SK-N-MC (cell line): ENCODE measurements around the gene KIAA1958.

Experiments used
- EZH2 ChIP-seq: fragments of 200-600 bp; sonication (generic); IDR thresholded peaks from one replicate; pipeline ENCODE4 v1.6.1; 2017; ENCODE audit warnings: antibody characterized with exemption
- POLR2AphosphoS5 ChIP-seq: IDR thresholded peaks from 2 replicates; pipeline ENCODE4 v1.6.1; 2012; ENCODE audit warnings: mild to moderate bottlenecking, low read depth, low read length, borderline replicate concordance

- TF ChIP-seq EZH2 (no peak), POLR2AphosphoS5 (no peak)
Measured at GRCh38 chr9:112621018-112621655, 134.5 kb downstream of the KIAA1958 start.
